ENCODE results near the gene TMEM236.

GRCh38 chr10:17831341-17831740, 79.3 kb downstream of the TMEM236 start:
- TF ChIP-seq CTCF (optimal IDR thresholded peaks at IDR 0.05 in 1 of 3, IDR thresholded peaks at IDR 0.05 in 1 of 3, conservative IDR thresholded peaks at IDR 0.05 in 1 of 3; ENCODE audit: extremely low read depth in 1 of 3, insufficient read depth in 2 of 3, low read length in 3 of 3) (no peak), EZH2 (IDR thresholded peaks at IDR 0.05; ENCODE audit: low read length) (no peak)
